ENCODE data around the gene PPM1H. TPM values are rescaled to one million over a fixed set of nuclear protein-coding genes. Genes with fewer than 3 reads are reported as not detected.
A peak's percentile ranks its signal among the peaks of the same experiment; 100 is the strongest.

Gene PPM1H
- total RNA-seq, 4 donors from 2014 or later = 1.1 to 2.4 (median 1.7) TPM

- intact Hi-C loops (cut with DNase I; ENCODE audit: low total_unique reads) = no loop called here
- DNase-seq (ENCODE audit: low spot score in 2 of 2) = no peak
- TF ChIP-seq POLR2A (IDR thresholded peaks at IDR 0.05) (no peak), CTCF (IDR thresholded peaks at IDR 0.05) (no peak)
- 83 to 96% methylated on average over 2 of the region's 2 CpGs for WGBS, 2 donors
- H3K4me3 ChIP-seq (ENCODE audit: low read depth, poor library complexity, severe bottlenecking) = no peak overlapping the region
Measured at GRCh38 chr12:62751810-62752155, 183.2 kb downstream of the PPM1H start.

DNA sequence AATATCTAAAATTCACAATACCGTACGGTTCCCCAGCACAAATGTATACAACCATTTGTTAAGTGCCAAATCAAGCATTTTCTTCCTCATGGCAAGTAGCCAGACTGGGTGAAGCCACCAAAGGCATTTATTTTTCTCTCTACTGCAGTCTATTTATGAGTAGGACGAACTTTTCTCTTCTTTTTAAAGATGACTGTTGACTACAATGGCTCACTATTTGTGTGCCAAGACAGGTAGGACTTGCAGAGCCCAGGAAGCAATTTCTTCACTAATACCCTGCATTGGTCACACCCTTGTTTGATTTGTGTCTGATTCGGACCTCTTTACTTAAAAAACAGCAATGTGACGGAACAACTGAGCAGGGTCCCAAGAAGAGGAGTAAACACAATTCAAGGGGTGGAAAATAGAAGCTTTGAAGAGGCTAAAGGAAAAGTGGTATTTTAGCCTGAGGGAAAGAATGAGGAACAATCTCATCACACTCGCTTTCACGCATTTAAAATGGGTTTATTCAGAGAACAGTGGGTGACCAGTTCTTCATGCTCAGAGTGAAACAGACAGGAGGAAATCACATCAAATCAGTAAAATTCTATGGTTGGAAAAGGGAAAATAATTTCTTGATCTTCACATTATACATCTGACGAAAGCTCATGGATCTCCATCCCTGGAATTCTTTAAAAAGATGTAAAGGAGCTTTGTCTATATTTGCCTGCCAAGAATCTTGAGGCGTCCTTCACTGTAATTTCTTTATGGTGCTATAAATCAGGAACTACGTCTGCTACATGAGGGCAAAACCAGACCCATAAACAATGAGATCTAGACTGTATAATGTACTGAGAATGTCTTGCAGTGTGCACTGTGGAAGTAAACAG lies 183.8 kb downstream of the PPM1H start:
- DNase-seq (ENCODE audit: low spot score in 2 of 2) = no peak
- H3K4me3 ChIP-seq (ENCODE audit: low read depth, poor library complexity, severe bottlenecking) = no peak overlapping the region
- intact Hi-C loops (cut with DNase I; ENCODE audit: low total_unique reads) = no loop called here
- TF ChIP-seq CTCF (IDR thresholded peaks at IDR 0.05) (no peak), POLR2A (IDR thresholded peaks at IDR 0.05) (no peak)
- WGBS, 2 donors = 80 to 81% methylated on average over 10 of the region's 10 CpGs

DNA sequence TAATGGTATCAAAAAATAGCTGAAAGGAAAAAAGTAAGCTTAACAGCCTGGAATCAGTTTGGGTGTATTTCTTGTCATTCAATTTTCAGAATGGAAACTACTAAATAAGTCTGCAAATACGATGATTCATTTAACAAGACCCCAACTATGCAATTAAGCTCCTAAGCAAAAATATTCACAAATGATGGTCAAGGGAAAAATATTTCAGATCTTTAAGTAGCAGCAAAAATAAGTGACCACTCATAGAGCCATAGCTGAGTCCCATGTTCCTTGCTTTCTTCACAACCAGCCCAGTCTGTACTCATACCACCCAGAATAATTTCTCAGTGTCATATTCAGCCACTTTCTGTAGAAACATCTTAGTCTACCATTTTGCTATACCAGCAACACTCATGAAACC lies 185.4 kb downstream of the PPM1H start:
- WGBS, 2 donors = 76 to 84% methylated on average over 1 of the region's 1 CpG
- TF ChIP-seq POLR2A (IDR thresholded peaks at IDR 0.05) (no peak), CTCF (IDR thresholded peaks at IDR 0.05) (no peak)
- H3K4me3 ChIP-seq (ENCODE audit: low read depth, poor library complexity, severe bottlenecking) = no peak overlapping the region
- DNase-seq (ENCODE audit: low spot score in 2 of 2) = no peak
- intact Hi-C loops (cut with DNase I; ENCODE audit: low total_unique reads) = no loop called here

DNA sequence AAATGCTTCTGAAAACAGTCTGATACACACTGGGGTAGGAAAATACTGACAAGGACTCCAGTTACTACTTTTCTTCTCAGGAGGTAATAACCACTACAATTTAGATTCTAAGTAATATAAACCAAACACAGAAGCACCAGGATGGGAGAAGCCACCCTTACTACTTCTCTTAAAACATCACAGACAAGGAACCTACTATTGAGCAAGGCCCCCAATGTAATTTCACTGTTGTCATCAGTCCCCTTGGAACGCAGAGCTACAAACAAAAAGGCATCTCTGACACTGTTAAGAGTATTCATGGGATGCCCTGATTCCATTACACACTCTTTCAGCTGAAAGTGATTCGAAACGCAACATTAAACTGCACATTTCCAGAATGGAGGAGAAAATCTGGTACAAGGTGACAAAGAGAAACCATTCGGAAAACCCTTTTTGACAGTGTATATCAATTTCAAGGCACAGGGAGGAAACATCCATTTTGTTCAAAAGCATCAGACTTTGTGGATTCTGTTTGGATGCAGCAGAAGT lies 185.9 kb downstream of the PPM1H start:
- no peak for TF ChIP-seq POLR2A (IDR thresholded peaks at IDR 0.05)
- no peak for TF ChIP-seq CTCF (IDR thresholded peaks at IDR 0.05)
- 94 to 96% methylated on average over 4 of the region's 4 CpGs for WGBS, 2 donors
- intact Hi-C loops (cut with DNase I; ENCODE audit: low total_unique reads) = no loop called here
- no peak overlapping the region for H3K4me3 ChIP-seq (ENCODE audit: low read depth, poor library complexity, severe bottlenecking)
- DNase-seq (ENCODE audit: low spot score in 2 of 2) = no peak

DNA sequence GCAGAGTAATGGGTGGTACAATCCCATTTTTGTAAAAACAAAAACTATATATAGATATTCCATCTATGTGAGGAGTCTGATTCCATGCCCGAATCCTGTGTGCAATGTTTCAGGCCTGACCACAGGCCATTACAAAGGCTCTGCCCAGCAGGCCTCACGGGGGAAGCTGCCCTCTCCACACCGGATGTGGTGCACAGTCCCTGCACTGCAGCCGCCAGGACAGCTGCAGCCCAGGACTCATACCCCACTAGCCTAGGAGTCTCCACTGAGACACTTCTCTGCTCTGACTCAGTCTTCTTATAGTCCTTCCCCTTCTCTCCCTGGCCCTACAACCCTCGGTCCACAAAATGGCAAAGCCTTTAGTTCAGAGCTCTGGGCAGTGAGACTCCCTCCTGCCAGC lies 190.4 kb downstream of the PPM1H start:
- intact Hi-C loops (cut with DNase I; ENCODE audit: low total_unique reads) = no loop called here

More for the DNA sequence above, 190.4 kb downstream of the PPM1H start:
- TF ChIP-seq POLR2A (IDR thresholded peaks at IDR 0.05) (no peak), CTCF (IDR thresholded peaks at IDR 0.05) (no peak)
- WGBS, 2 donors = 81 to 83% methylated on average over 5 of the region's 5 CpGs
- H3K4me3 ChIP-seq (ENCODE audit: low read depth, poor library complexity, severe bottlenecking) = no peak overlapping the region
- DNase-seq (ENCODE audit: low spot score in 2 of 2) = peak in 1 of 2 donors; percentile 61

Measured in lower leg skin (tissue), 4 donors.